DOHH2 (cell line): Measurements from ENCODE around the gene MYL6.

Experiments
- H3F3A ChIP-seq: fragments of 200-600 bp; sonication (generic), shearing (Covaris generic); 2 replicates; pipeline ENCODE4 v1.6.0; 2016; ENCODE audit warnings: antibody characterized with exemption, mild to moderate bottlenecking; ENCODE audit not compliant: control insufficient read depth, insufficient read depth
- H3K27ac ChIP-seq: fragments of 200-600 bp; sonication (generic); 2 replicates; pipeline ENCODE4 v1.5.1; 2014; ENCODE audit warnings: low read depth, mild to moderate bottlenecking, low read length, moderate library complexity
- H3K27me3 ChIP-seq: fragments of 200-600 bp; sonication (generic); 2 replicates; pipeline ENCODE4 v1.6.1; 2014; ENCODE audit warnings: mild to moderate bottlenecking, low read length, mixed read lengths; ENCODE audit not compliant: control insufficient read depth
- H3K36me3 ChIP-seq: fragments of 200-600 bp; sonication (generic); 2 replicates; pipeline ENCODE4 v1.6.1; 2014; ENCODE audit warnings: mild to moderate bottlenecking, low read length, moderate library complexity, mixed read lengths; ENCODE audit not compliant: control insufficient read depth
- H3K4me1 ChIP-seq: fragments of 200-600 bp; sonication (generic); 2 replicates; pipeline ENCODE4 v1.6.1; 2014; ENCODE audit warnings: mild to moderate bottlenecking, low read length, mixed read lengths; ENCODE audit not compliant: control insufficient read depth
- H3K4me2 ChIP-seq: fragments of 200-600 bp; sonication (generic); 2 replicates; pipeline ENCODE4 v1.6.0; 2014; ENCODE audit warnings: mild to moderate bottlenecking, low read length, moderate library complexity
- H3K4me3 ChIP-seq: fragments of 200-600 bp; sonication (generic); 2 replicates; pipeline ENCODE4 v1.5.1; 2014; ENCODE audit warnings: mild to moderate bottlenecking, low read length, mixed read lengths
- H3K79me2 ChIP-seq: fragments of 200-600 bp; sonication (generic); 2 replicates; pipeline ENCODE4 v1.6.1; 2014; ENCODE audit warnings: mild to moderate bottlenecking, low read length, mixed read lengths; ENCODE audit not compliant: control insufficient read depth
- H3K9me2 ChIP-seq: fragments of 200-600 bp; sonication (generic); replicated peaks from 2 replicates; pipeline ENCODE4 v1.6.1; 2014; ENCODE audit warnings: mild to moderate bottlenecking, low read length, mixed read lengths; ENCODE audit not compliant: control insufficient read depth
- H3K9me3 ChIP-seq: fragments of 200-600 bp; sonication (generic); 2 replicates; pipeline ENCODE4 v1.6.1; 2014; ENCODE audit warnings: antibody characterized with exemption, low read length, mixed read lengths; ENCODE audit not compliant: control insufficient read depth, insufficient read depth
- H4K20me1 ChIP-seq: fragments of 200-600 bp; sonication (generic); 2 replicates; pipeline ENCODE4 v1.6.0; 2014; ENCODE audit warnings: low read depth, mild to moderate bottlenecking, antibody characterized with exemption, low read length, moderate library complexity; ENCODE audit not compliant: control insufficient read depth, insufficient read depth
- EZH2phosphoT487 ChIP-seq: fragments of 200-600 bp; sonication (generic); IDR thresholded peaks from 2 replicates; pipeline ENCODE4 v1.6.1; 2017; ENCODE audit warnings: borderline replicate concordance, mild to moderate bottlenecking, antibody characterized with exemption, low read length, moderate library complexity, mixed read lengths
- TF ChIP-seq, protein P1 (sequence below): fragments of 200-600 bp; sonication (generic); IDR thresholded peaks from one replicate; pipeline ENCODE4 v1.5.1; 2014; ENCODE audit warnings: antibody characterized with exemption, mild to moderate bottlenecking, low read depth, low read length; ENCODE audit not compliant: poor library complexity, severe bottlenecking

The MYL6 gene

GRCh38 chr12:56129942-56130495, 28.1 kb upstream of the MYL6 start:
- H3F3A ChIP-seq, result peaks cover 19% of the 10 kb centered on the region
- H3K9me2 ChIP-seq, result no peaks in the 10 kb centered on the region
- peaks cover 32% of the 10 kb centered on the region for H3K79me2 ChIP-seq
- H4K20me1 ChIP-seq, result no peaks in the 10 kb centered on the region
- H3K27me3 ChIP-seq, result no peaks in the 10 kb centered on the region
- peak overlapping the region; percentile 85 for H3K4me2 ChIP-seq
- H3K9me3 ChIP-seq, result peaks cover 5% of the 10 kb centered on the region; the same call in 1 of the 2 replicates
- H3K27ac ChIP-seq, result peak overlapping the region; percentile 53; the same call in 1 of the 2 replicates
- H3K4me3 ChIP-seq, result peak overlapping the region; percentile 90
- H3K36me3 ChIP-seq, result peaks cover 48% of the 10 kb centered on the region
- TF ChIP-seq, protein P1, sequence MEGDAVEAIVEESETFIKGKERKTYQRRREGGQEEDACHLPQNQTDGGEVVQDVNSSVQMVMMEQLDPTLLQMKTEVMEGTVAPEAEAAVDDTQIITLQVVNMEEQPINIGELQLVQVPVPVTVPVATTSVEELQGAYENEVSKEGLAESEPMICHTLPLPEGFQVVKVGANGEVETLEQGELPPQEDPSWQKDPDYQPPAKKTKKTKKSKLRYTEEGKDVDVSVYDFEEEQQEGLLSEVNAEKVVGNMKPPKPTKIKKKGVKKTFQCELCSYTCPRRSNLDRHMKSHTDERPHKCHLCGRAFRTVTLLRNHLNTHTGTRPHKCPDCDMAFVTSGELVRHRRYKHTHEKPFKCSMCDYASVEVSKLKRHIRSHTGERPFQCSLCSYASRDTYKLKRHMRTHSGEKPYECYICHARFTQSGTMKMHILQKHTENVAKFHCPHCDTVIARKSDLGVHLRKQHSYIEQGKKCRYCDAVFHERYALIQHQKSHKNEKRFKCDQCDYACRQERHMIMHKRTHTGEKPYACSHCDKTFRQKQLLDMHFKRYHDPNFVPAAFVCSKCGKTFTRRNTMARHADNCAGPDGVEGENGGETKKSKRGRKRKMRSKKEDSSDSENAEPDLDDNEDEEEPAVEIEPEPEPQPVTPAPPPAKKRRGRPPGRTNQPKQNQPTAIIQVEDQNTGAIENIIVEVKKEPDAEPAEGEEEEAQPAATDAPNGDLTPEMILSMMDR, result no peak
- peaks cover 39% of the 10 kb centered on the region for H3K4me1 ChIP-seq

DNA sequence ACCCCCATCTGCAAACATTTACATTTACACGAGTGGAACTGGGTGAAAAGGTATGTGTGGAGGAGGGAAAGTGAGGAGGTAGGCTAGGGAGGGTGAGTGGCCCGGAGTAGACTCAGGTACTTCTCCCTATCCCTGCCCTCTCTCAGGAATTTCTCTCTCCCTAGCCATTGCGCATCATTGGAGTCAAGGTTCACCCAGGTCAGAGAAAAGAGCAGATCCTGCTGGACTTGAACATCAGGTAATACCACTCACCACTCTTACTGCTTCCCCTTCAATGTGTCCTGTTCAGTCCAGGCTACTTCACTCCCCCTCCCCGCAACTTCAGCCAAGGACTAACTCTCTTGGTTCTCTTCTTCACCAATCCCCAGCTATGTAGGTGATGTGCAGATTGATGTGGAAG, 27.3 kb upstream of the MYL6 start:
- no peak for TF ChIP-seq EZH2phosphoT487
- TF ChIP-seq, protein P1, result no peak
- Histone ChIP-seq H3K4me3 (no peak overlapping the region), H3K36me3 (peaks cover 56% of the 10 kb centered on the region), H3F3A (peaks cover 15% of the 10 kb centered on the region), H3K27ac (no peak overlapping the region), H3K4me2 (no peak overlapping the region), H3K9me3 (peaks cover 5% of the 10 kb centered on the region; the same call in 1 of the 2 replicates), H3K4me1 (peaks cover 31% of the 10 kb centered on the region), H4K20me1 (no peaks in the 10 kb centered on the region), H3K9me2 (no peaks in the 10 kb centered on the region), H3K79me2 (peaks cover 27% of the 10 kb centered on the region), H3K27me3 (no peaks in the 10 kb centered on the region)

- H3K27me3 ChIP-seq, result no peaks in the 10 kb centered on the region
- H3K9me3 ChIP-seq, result peaks cover 5% of the 10 kb centered on the region; the same call in 1 of the 2 replicates
- no peaks in the 10 kb centered on the region for H3F3A ChIP-seq
- TF ChIP-seq, protein P1, result no peak
- TF ChIP-seq EZH2phosphoT487, result no peak
- peaks cover 87% of the 10 kb centered on the region for H3K36me3 ChIP-seq
- H3K27ac ChIP-seq, result no peak overlapping the region
- H4K20me1 ChIP-seq, result no peaks in the 10 kb centered on the region
- peaks cover 5% of the 10 kb centered on the region for H3K4me1 ChIP-seq
- H3K4me3 ChIP-seq, result no peak overlapping the region
- H3K4me2 ChIP-seq, result no peak overlapping the region
- no peaks in the 10 kb centered on the region for H3K9me2 ChIP-seq
- peaks cover 8% of the 10 kb centered on the region for H3K79me2 ChIP-seq
Observed at GRCh38 chr12:56134897-56135296, 23.3 kb upstream of the MYL6 start.
